Subcutaneous abdominal adipose tissue (tissue), 5 donors: ENCODE data around the gene IRAK2.
A peak's percentile ranks its signal among the peaks of the same experiment; 100 is the strongest.
"Not testable (repeated sequence)": the region's sequence is repeated elsewhere in the genome, so short reads cannot be mapped to it uniquely, and the experiment has no call there.

Experiments used
- H3K27ac ChIP-seq: one replicate; pipeline ENCODE4 v1.7.0; 2013; ENCODE audit warnings: low read depth, mild to moderate bottlenecking, inconsistent platforms, low read length, moderate library complexity
- H3K27me3 ChIP-seq, 5 donors: one replicate each; pipeline ENCODE4 v1.7.0; 2013; ENCODE audit warnings: low read length in 5 of 5, inconsistent platforms in 1 of 5; ENCODE audit not compliant: control insufficient read depth in 5 of 5, insufficient read depth in 4 of 5
- H3K36me3 ChIP-seq, 5 donors: one replicate each; pipeline ENCODE4 v1.7.0; 2013; ENCODE audit warnings: low read length in 5 of 5; ENCODE audit not compliant: control insufficient read depth in 5 of 5, insufficient read depth in 5 of 5
- H3K4me1 ChIP-seq, 5 donors: one replicate each; pipeline ENCODE4 v1.7.0; 2013; ENCODE audit warnings: low read length in 5 of 5, mild to moderate bottlenecking in 3 of 5, moderate library complexity in 1 of 5; ENCODE audit not compliant: control insufficient read depth in 5 of 5, insufficient read depth in 5 of 5
- H3K4me3 ChIP-seq, 5 donors: one replicate each; pipeline ENCODE4 v1.7.0; 2013; ENCODE audit warnings: low read length in 5 of 5, low read depth in 1 of 5
- H3K9ac ChIP-seq, 5 donors: one replicate each; pipeline ENCODE4 v1.7.0; 2013; ENCODE audit warnings: low read length in 5 of 5, mild to moderate bottlenecking in 4 of 5, moderate library complexity in 3 of 5
- H3K9me3 ChIP-seq, 5 donors: one replicate each; pipeline ENCODE4 v1.7.0; 2013; ENCODE audit warnings: low read length in 5 of 5; ENCODE audit not compliant: control insufficient read depth in 5 of 5
- donor health status: healthy.
- donor health status: healthy.
- donor health status: healthy.
- donor health status: healthy.
- donor health status: healthy.

IRAK2 gene

DNA sequence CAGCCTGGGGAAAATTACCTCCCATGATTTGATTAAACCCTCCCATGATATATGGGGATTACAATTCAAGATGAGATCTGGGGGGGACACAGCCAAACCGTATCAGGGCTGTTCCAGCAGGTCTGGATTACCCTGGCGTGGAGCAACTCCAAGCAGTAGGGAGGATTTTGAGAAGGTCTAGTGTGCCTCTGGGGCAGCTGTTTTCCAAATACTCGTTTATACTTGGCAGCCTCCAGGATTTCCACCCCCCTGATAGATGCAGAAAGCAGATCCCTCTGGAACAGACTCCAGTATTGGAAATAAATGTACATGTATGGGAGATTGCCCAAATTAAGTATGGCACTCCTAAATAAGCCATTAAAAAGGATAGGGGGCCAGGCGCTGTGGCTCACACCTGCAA lies 7.7 kb upstream of the IRAK2 start:
- Histone ChIP-seq H3K9me3 (no peaks in the 10 kb centered on the region), H3K4me1 (peaks cover 0 to 12% (median 10%) of the 10 kb centered on the region in 5 donors), H3K9ac (no peak overlapping the region), H3K27ac (no peak overlapping the region), H3K4me3 (no peak overlapping the region), H3K27me3 (no peaks in the 10 kb centered on the region), H3K36me3 (peaks cover 2 to 23% (median 3%) of the 10 kb centered on the region in 5 donors)

DNA sequence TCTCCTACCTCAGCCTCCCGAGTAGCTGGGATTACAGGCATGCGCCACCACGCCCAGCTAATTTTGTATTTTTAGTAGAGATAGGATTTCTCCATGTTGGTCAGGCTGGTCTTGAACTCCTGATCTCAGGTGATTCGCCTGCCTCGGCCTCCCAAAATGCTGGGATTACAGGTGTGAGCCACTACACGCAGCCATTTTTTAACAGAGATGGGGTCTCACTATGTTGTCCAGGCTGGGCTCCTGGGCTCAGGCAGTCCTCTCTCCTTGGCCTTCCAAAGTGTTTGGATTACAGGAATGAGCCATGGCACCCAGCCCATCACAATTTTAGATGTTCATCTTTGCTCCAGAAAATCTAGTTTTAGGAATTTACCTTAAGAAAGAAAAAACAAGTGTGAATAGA lies 6.2 kb upstream of the IRAK2 start:
- H3K4me3 ChIP-seq, H3K27ac ChIP-seq, H3K27me3 ChIP-seq, H3K9me3 ChIP-seq, H3K9ac ChIP-seq: not testable (repeated sequence)
- H3K4me1 ChIP-seq: peaks cover 0 to 12% (median 10%) of the 10 kb centered on the region in 5 donors
- peaks cover 2 to 11% (median 3%) of the 10 kb centered on the region in 5 donors for H3K36me3 ChIP-seq

DNA sequence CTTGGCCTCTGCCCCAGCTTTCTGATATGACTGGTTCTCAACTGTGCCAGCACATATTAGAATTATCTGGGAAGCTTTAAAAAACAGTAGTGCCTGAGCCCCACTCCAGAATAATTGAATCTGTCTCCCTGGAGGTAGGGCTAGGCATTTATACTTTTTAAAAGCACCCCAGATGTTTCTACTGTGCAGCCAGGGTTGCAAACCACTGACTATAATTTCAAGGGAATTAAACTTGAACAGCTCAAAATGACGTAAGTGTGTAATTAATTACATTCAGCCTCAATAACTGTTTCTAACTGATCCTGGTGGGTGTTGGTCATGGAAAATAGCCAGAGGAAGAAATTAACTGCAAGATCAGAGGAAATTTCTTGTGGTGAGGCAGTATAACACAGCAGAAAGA lies 4.4 kb upstream of the IRAK2 start:
- H3K27me3 ChIP-seq: no peaks in the 10 kb centered on the region
- no peak overlapping the region for H3K27ac ChIP-seq
- no peaks in the 10 kb centered on the region for H3K36me3 ChIP-seq

DNA sequence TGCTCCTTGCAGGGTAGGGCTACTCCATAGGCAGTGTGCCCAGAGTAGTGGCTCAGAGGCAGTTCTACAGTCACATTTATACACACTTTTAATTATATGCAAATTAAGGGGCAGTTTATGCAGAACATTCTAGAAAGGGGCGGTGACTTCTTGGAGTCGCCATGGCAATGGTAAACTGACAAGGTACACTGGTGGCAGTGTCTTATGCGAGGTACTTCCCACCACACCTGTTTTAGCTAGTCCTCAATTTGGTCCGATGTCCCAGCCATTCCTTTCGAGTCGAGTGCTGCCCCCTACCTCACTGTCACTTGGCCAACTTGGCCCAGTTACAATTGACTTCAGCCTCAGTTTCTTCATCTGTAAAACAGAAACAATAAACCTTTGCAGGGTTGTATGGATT lies 3.8 kb upstream of the IRAK2 start:
- H3K9ac ChIP-seq: no peak overlapping the region
- H3K4me3 ChIP-seq: no peak overlapping the region

More for the DNA sequence above, 4.4 kb upstream of the IRAK2 start:
- Histone ChIP-seq H3K9ac (no peak overlapping the region), H3K9me3 (no peaks in the 10 kb centered on the region), H3K4me3 (no peak overlapping the region), H3K4me1 (peaks cover 0 to 22% (median 18%) of the 10 kb centered on the region in 5 donors)

DNA sequence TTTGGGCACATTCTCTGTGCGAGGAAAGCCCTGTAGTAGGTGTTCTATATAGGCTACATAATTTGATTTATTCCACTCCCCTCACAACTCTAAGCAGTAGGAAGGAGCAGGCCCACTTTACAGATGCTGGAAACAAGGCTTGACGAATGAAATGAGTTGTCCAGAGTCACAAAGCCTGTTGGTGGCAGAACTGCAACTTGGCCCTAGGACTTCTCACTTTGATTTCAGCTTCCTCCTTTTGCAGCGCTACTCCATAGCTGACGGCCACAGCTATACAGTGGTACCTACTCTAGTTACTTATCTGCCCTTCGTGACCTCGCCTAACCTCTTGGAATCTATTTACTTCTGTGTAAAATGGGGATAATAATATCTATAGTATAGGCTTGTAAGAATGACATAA lies 2.5 kb upstream of the IRAK2 start:
- H3K4me1 ChIP-seq: peaks cover 0 to 31% (median 27%) of the 10 kb centered on the region in 5 donors
- no peak overlapping the region for H3K9ac ChIP-seq
- H3K27ac ChIP-seq: no peak overlapping the region
- H3K9me3 ChIP-seq: no peaks in the 10 kb centered on the region
- no peaks in the 10 kb centered on the region for H3K36me3 ChIP-seq
- H3K4me3 ChIP-seq: no peak overlapping the region
- no peaks in the 10 kb centered on the region for H3K27me3 ChIP-seq

More for the DNA sequence above, 3.8 kb upstream of the IRAK2 start:
- H3K27ac ChIP-seq: no peak overlapping the region
- no peaks in the 10 kb centered on the region for H3K27me3 ChIP-seq
- H3K9me3 ChIP-seq: no peaks in the 10 kb centered on the region
- H3K36me3 ChIP-seq: no peaks in the 10 kb centered on the region
- peaks cover 0 to 26% (median 21%) of the 10 kb centered on the region in 5 donors for H3K4me1 ChIP-seq

DNA sequence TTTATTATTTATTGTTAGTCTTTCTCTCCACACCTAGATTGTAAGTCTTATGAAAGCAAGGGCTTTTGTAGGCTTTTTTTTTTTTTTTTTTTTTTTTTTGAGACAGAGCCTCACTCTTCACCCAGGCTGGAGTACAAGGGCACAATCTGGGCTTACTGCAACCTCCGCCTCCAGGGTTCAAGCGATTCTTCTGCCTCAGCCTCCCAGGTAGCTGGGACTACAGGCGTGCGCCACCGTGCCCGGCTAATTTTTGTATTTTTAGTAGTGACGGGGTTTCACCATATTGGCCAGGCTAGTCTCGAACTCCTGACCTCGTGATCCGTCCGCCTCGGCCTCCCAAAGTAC lies 546 bp upstream of the IRAK2 start:
- not testable (repeated sequence) for H3K27me3 ChIP-seq, H3K36me3 ChIP-seq, H3K27ac ChIP-seq, H3K9me3 ChIP-seq, H3K9ac ChIP-seq
- H3K4me1 ChIP-seq: peaks cover 0 to 31% (median 27%) of the 10 kb centered on the region in 5 donors
- H3K4me3 ChIP-seq: peak overlapping the region in 4 of 5 donors; percentile 69 to 95 (median 87)

DNA sequence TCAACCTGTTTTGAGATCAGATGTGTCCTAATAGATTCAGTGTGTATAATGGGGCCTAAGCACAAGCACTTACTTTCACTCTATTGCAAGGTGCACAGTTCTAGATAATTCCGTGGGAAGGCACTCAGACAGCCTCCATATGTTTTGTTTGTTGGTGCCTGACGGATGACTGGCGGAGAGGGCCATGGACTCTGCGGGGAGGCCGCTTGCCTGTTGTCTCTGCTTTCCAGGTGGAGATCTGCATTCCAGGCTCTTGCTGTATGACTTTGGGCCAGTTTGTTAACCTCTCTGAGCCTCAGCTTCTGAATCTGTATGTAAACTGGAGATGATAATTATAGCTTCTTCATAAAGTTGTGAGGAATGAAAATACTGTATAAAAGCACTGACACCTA lies 1.5 kb downstream of the IRAK2 start:
- H3K36me3 ChIP-seq: peaks cover 0 to 3% (median 0%) of the 10 kb centered on the region in 5 donors
- H3K27me3 ChIP-seq: no peaks in the 10 kb centered on the region
- H3K4me1 ChIP-seq: peaks cover 0 to 21% (median 16%) of the 10 kb centered on the region in 5 donors
- peak overlapping the region in 2 of 5 donors; percentile 40 to 48 for H3K4me3 ChIP-seq
- no peak overlapping the region for H3K27ac ChIP-seq
- peak overlapping the region in 1 of 5 donors; percentile 47 for H3K9ac ChIP-seq
- peaks cover 0 to 8% (median 3%) of the 10 kb centered on the region in 5 donors for H3K9me3 ChIP-seq

DNA sequence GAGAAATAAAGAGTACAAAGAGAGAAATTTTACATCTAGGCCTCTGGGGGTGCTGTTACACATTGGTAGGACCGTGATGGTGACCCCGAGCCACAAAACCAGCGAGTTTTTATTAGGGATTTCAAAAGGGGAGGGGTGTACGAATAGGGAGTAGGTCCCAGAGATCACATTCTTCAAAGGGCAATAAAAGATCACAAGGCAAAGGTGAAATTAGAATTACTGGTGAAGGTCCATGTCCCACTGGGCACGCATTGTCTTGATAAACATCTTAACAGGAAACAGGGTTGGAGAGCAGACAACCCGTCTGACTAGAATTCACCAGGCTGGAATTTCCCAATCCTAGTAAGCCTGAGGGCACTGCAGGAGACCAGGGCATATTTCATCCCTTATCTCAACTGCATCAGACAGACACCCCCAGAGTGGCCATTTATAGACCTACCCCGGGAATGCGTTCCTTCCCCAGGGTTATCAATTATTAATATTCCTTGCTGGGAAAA lies 4.3 kb downstream of the IRAK2 start:
- no peak overlapping the region for H3K4me3 ChIP-seq
- no peak overlapping the region for H3K9ac ChIP-seq
- H3K27me3 ChIP-seq: no peaks in the 10 kb centered on the region
- peaks cover 0 to 3% (median 0%) of the 10 kb centered on the region in 5 donors for H3K36me3 ChIP-seq
- peaks cover 0 to 8% (median 3%) of the 10 kb centered on the region in 5 donors for H3K9me3 ChIP-seq
- H3K4me1 ChIP-seq: peaks cover 4 to 31% (median 24%) of the 10 kb centered on the region in 5 donors
- H3K27ac ChIP-seq: no peak overlapping the region

DNA sequence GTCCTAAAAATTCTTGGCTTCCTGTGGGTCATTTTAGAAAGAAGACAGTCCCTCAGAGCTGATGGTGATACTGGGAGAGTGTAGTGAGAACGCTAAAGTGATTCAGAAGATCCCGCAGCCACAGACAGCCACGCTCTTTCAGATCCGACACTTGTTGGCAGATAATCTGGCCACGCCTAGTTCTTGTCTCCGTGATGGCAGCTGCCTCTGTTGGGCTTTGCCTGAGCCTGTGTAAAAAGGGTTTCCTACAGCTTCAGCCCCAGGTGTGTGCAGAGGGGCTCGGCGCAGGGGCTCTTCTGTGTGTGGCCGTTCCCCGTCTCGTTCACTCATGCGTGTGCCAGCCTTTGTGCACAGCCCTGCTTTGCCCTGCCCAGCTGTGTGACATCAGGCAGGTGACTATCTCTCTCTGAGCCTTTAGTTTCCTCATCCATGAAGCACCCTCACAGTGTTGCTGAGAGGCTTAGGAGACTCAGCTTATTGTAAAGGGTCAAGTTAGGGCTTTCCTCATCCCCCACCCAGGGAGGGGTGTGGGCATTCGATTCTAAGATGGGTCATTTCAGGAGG lies 6.3 kb downstream of the IRAK2 start:
- H3K4me3 ChIP-seq: no peak overlapping the region
- H3K36me3 ChIP-seq: peaks cover 0 to 3% (median 0%) of the 10 kb centered on the region in 5 donors
- peaks cover 7 to 20% (median 16%) of the 10 kb centered on the region in 5 donors for H3K4me1 ChIP-seq
- H3K9ac ChIP-seq: no peak overlapping the region
- H3K27me3 ChIP-seq: no peaks in the 10 kb centered on the region
- peaks cover 0 to 8% (median 3%) of the 10 kb centered on the region in 5 donors for H3K9me3 ChIP-seq
- H3K27ac ChIP-seq: no peak overlapping the region

DNA sequence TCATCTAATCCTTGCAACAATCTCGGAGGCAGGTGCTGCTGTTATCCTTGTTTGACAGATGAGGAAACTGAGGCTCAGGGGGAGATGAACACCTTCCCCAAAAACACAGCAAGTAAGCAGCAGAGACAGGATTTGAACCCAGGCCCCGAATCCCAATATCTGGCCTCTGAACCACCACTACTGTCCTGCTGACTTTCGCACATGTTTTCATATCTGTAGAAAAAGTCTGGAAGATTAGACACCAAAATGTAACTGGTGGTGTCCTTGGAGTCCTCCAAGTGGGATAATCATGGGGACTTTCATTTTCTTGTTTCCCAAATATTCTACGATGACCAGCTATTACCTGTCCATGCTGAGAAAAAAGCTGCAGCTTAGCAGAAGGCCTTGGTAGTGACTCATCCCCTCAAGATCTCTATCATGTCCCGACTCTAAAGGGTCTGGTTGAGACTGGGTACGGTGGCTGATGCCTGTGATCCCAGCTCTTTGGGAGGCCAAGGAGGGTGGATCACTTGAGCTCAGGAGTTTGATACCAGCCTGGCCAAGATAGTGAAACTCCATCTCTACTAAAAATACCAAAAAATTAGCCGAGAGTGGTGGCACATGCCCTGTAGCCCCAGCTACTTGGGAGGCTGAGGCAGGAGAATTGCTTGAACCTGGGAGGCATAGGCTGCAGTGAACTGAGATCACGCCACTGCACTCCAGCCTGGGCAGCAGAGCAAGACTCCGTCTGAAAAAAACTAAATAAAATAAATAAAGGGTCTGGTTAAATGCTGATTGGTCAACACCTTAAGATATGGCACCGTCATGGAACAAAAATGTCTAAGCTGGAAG lies 8.6 kb downstream of the IRAK2 start:
- Histone ChIP-seq H3K27ac (peak overlapping the region; percentile 55), H3K9me3 (peaks cover 0 to 8% (median 3%) of the 10 kb centered on the region in 5 donors), H3K27me3 (no peaks in the 10 kb centered on the region), H3K9ac (peak overlapping the region in 2 of 5 donors; percentile 13 to 19), H3K4me1 (peaks cover 7 to 17% (median 12%) of the 10 kb centered on the region in 5 donors), H3K4me3 (no peak overlapping the region), H3K36me3 (peaks cover 0 to 13% (median 6%) of the 10 kb centered on the region in 5 donors)
